ENCODE measurements around the gene ZFYVE9.

Gene ZFYVE9

DNA sequence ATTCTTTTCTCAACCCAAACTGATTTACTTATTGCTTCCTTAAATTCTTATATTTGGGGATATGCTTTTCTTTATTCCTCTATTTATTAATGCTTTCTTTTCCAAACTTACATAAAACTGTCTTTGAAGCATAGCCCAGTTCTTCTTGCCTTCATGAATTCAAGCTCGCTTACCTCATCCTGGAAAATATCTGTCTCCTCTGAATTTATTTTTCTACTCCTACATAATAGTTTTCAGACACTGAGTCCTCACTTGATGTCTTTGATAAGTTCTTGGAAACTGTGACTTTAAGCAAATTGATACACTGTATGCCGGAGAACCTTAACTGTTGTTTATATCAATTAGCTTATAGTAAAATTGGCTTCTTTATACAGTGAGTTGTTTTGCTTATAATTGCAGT lies 93.8 kb downstream of the ZFYVE9 start:
- Histone ChIP-seq H3K36me3 (no peaks in the 10 kb centered on the region), H3K27me3 (no peaks in the 10 kb centered on the region), H3K4me1 (no peaks in the 10 kb centered on the region), H3K9me3 (no peaks in the 10 kb centered on the region), H3K4me3 (ENCODE audit: low read depth, low read length) (no peak overlapping the region)
- DNase-seq = no peak
- TF ChIP-seq, protein P1, sequence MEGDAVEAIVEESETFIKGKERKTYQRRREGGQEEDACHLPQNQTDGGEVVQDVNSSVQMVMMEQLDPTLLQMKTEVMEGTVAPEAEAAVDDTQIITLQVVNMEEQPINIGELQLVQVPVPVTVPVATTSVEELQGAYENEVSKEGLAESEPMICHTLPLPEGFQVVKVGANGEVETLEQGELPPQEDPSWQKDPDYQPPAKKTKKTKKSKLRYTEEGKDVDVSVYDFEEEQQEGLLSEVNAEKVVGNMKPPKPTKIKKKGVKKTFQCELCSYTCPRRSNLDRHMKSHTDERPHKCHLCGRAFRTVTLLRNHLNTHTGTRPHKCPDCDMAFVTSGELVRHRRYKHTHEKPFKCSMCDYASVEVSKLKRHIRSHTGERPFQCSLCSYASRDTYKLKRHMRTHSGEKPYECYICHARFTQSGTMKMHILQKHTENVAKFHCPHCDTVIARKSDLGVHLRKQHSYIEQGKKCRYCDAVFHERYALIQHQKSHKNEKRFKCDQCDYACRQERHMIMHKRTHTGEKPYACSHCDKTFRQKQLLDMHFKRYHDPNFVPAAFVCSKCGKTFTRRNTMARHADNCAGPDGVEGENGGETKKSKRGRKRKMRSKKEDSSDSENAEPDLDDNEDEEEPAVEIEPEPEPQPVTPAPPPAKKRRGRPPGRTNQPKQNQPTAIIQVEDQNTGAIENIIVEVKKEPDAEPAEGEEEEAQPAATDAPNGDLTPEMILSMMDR (IDR thresholded peaks at IDR 0.05; ENCODE audit: low read depth, low read length) = no peak

DNA sequence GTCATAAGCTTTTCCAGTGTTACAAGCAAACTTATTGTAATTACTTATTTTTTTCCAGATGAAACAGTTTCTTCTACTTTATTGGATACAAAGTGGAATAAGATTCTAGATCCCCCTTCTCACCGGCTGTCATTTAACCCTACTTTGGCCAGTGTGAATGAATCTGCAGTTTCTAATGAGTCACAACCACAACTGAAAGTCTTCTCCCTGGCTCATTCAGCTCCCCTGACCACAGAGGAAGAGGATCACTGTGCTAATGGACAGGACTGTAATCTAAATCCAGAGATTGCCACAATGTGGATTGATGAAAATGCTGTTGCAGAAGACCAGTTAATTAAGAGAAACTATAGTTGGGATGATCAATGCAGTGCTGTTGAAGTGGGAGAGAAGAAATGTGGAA lies 95.5 kb downstream of the ZFYVE9 start:
- no peak for DNase-seq
- no peaks in the 10 kb centered on the region for H3K9me3 ChIP-seq
- H3K27me3 ChIP-seq = no peaks in the 10 kb centered on the region
- H3K4me3 ChIP-seq (ENCODE audit: low read depth, low read length) = no peak overlapping the region
- H3K4me1 ChIP-seq = no peaks in the 10 kb centered on the region
- TF ChIP-seq, protein P1 (IDR thresholded peaks at IDR 0.05; ENCODE audit: low read depth, low read length) = no peak
- H3K36me3 ChIP-seq = no peaks in the 10 kb centered on the region

DNA sequence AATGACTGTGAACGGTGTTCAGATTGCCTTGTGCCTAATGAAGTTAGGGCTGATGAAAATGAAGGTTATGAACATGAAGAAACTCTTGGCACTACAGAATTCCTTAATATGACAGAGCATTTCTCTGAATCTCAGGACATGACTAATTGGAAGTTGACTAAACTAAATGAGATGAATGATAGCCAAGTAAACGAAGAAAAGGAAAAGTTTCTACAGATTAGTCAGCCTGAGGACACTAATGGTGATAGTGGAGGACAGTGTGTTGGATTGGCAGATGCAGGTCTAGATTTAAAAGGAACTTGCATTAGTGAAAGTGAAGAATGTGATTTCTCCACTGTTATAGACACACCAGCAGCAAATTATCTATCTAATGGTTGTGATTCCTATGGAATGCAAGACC lies 96.6 kb downstream of the ZFYVE9 start:
- no peaks in the 10 kb centered on the region for H3K4me1 ChIP-seq
- no peak for DNase-seq
- no peaks in the 10 kb centered on the region for H3K27me3 ChIP-seq
- no peak overlapping the region for H3K4me3 ChIP-seq (ENCODE audit: low read depth, low read length)
- no peaks in the 10 kb centered on the region for H3K9me3 ChIP-seq
- no peaks in the 10 kb centered on the region for H3K36me3 ChIP-seq
- TF ChIP-seq, protein P1 (IDR thresholded peaks at IDR 0.05; ENCODE audit: low read depth, low read length) = no peak

DNA sequence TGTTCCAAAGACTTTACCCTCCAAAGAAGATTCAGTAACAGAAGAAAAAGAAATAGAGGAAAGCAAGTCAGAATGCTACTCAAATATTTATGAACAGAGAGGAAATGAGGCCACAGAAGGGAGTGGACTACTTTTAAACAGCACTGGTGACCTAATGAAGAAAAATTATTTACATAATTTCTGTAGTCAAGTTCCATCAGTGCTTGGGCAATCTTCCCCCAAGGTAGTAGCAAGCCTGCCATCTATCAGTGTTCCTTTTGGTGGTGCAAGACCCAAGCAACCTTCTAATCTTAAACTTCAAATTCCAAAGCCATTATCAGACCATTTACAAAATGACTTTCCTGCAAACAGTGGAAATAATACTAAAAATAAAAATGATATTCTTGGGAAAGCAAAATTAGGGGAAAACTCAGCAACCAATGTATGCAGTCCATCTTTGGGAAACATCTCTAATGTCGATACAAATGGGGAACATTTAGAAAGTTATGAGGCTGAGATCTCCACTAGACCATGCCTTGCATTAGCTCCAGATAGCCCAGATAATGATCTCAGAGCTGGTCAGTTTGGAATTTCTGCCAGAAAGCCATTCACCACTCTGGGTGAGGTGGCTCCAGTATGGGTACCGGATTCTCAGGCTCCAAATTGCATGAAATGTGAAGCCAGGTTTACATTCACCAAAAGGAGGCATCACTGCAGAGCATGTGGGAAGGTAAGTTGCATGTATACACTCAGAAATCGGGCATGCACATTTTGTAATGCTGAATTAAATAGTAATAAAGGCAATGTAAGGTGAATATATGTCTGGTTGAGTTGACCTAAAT lies 97.2 kb downstream of the ZFYVE9 start:
- no peaks in the 10 kb centered on the region for H3K27me3 ChIP-seq
- DNase-seq = no peak
- TF ChIP-seq, protein P1 (IDR thresholded peaks at IDR 0.05; ENCODE audit: low read depth, low read length) = no peak
- no peaks in the 10 kb centered on the region for H3K9me3 ChIP-seq
- H3K36me3 ChIP-seq = no peaks in the 10 kb centered on the region
- no peaks in the 10 kb centered on the region for H3K4me1 ChIP-seq
- no peak overlapping the region for H3K4me3 ChIP-seq (ENCODE audit: low read depth, low read length)

DNA sequence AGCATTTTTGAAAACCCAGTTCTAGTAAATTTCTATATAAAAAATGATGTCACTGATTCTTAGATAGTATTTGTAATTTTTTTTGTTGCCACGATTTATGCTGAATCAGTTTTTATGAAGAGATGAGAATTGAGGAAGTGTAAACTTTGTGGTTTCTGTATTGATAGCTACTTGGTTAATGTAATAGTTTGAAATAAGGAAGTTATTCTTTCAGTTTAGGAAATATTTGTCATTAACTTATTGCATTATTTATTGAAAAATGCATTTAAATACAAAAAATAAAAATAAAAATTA lies 97.8 kb downstream of the ZFYVE9 start:
- H3K9me3 ChIP-seq = no peaks in the 10 kb centered on the region
- H3K36me3 ChIP-seq = no peaks in the 10 kb centered on the region
- no peak overlapping the region for H3K4me3 ChIP-seq (ENCODE audit: low read depth, low read length)
- no peaks in the 10 kb centered on the region for H3K4me1 ChIP-seq
- TF ChIP-seq, protein P1 (IDR thresholded peaks at IDR 0.05; ENCODE audit: low read depth, low read length) = no peak
- DNase-seq = no peak
- H3K27me3 ChIP-seq = no peaks in the 10 kb centered on the region

DNA sequence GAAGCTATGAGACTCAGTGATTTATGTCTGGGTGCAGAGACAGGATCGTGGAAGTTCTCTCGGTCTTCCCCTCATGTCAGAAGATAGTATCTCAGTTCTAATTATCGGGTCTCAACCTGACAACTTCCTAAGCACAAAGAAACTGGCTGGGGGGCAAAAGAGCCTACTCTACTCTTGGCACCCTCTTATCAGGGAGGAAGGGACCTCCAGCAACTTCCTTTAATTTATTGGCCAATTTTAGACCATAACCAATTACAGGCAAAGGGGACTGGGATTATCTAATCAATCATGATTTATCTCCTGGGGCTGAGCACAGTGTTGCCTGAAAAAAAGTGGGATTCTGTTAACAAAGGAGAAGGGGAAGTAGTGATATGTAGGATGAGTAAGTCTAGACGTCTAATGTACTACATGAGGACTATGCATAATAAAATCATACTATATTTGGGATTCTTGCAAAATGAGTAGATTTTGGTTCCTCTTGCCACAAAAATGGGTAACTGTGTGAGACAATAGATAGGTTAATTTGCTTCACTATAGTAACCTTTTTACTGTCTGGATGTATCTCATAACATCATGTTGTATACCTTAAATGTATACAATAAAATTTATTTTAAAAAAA lies 98.8 kb downstream of the ZFYVE9 start:
- Histone ChIP-seq H3K36me3 (no peaks in the 10 kb centered on the region), H3K4me1 (no peaks in the 10 kb centered on the region), H3K27me3 (no peaks in the 10 kb centered on the region), H3K4me3 (ENCODE audit: low read depth, low read length) (no peak overlapping the region), H3K9me3 (no peaks in the 10 kb centered on the region)
- no peak for DNase-seq
- TF ChIP-seq, protein P1 (IDR thresholded peaks at IDR 0.05; ENCODE audit: low read depth, low read length) = no peak
